ENCODE data around the gene SEMA3E. TPM values are rescaled to one million over a fixed set of nuclear protein-coding genes. Genes with fewer than 3 reads are reported as not detected.

Gene SEMA3E
- total and polyA plus RNA-seq, 8 donors, result 0.23 to 2.0 (median 0.97) TPM

DNA sequence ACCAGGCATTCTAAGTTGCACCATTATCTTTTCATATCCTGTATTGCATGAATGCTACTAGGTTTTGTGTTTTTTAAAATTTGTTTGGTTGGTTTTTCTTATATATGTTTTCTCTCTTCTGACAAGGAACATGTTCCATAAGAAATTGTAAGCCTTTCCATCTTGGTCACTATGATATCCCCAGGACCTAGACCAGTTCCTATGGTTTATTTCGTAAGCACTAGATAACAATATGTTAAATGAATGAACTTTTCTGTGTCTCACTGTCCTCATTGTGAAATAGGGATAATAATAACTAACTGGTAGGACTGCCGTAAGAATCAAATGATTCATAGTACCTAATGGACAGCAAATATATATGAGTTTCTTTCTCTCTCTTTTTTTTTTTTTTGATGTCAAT lies 146.3 kb downstream of the SEMA3E start:
- ATAC-seq, result no peak
- TF ChIP-seq, protein P1, sequence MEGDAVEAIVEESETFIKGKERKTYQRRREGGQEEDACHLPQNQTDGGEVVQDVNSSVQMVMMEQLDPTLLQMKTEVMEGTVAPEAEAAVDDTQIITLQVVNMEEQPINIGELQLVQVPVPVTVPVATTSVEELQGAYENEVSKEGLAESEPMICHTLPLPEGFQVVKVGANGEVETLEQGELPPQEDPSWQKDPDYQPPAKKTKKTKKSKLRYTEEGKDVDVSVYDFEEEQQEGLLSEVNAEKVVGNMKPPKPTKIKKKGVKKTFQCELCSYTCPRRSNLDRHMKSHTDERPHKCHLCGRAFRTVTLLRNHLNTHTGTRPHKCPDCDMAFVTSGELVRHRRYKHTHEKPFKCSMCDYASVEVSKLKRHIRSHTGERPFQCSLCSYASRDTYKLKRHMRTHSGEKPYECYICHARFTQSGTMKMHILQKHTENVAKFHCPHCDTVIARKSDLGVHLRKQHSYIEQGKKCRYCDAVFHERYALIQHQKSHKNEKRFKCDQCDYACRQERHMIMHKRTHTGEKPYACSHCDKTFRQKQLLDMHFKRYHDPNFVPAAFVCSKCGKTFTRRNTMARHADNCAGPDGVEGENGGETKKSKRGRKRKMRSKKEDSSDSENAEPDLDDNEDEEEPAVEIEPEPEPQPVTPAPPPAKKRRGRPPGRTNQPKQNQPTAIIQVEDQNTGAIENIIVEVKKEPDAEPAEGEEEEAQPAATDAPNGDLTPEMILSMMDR (IDR thresholded peaks at IDR 0.05), result no peak
- Histone ChIP-seq H3K4me3 (no peak overlapping the region), H3K4me1 (no peaks in the 10 kb centered on the region), H3K36me3 (no peaks in the 10 kb centered on the region), H3K27me3 (no peaks in the 10 kb centered on the region), H3K9me3 (no peaks in the 10 kb centered on the region), H3K27ac (no peak overlapping the region)
- 78 to 89% methylated on average over 2 of the region's 2 CpGs for WGBS, 2 donors
- no peak for FAIRE-seq
- intact Hi-C loops (cut with DNase I), result no loop called here
- no peak for DNase-seq

DNA sequence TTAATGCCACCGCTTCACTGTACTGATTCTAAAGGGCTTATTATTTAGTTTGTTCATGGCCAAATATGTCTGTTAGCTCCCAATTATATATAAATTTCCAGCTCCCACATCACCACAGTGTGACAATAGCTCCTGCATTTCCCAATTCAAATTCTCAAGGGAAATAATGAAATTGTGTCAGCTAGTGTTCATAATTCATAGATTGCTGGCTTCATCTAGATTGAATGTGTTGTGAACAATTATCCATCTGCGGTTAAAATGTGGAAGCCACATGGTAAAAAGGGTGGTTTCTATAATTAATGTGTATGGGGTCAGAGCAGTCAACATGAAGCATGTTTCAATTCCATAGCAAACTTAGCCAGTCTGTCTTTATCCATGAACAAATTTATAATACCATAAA lies 154.3 kb downstream of the SEMA3E start:
- ATAC-seq, result no peak
- Histone ChIP-seq H3K4me3 (no peak overlapping the region), H3K36me3 (no peaks in the 10 kb centered on the region), H3K9me3 (no peaks in the 10 kb centered on the region), H3K27ac (no peak overlapping the region), H3K4me1 (no peaks in the 10 kb centered on the region), H3K27me3 (no peaks in the 10 kb centered on the region)
- no peak for FAIRE-seq
- 84 to 95% methylated on average over 2 of the region's 2 CpGs for WGBS, 2 donors
- no peak for DNase-seq
- TF ChIP-seq, protein P1 (IDR thresholded peaks at IDR 0.05), result no peak
- intact Hi-C loops (cut with DNase I), result no loop called here

DNA sequence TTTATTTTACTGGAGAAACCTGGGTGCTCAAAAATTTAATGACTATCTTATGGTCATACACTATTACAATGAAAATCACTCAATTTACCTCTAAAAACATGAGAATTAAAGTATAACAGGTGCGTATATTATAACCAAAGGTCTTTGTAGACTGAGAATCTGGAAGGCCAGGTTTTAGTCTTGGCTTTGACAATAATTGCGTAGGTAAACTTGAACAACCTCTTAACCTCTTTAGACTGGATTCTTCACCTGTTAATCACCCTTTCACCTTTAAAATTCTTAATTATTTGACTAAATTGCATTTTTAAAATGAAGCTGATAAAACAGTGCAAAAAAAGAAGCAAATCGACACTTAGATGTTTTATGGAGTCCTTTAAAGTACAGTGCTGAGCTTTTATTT lies 156.1 kb downstream of the SEMA3E start:
- TF ChIP-seq, protein P1 (IDR thresholded peaks at IDR 0.05), result no peak
- no peak for ATAC-seq
- WGBS, 2 donors, result 60 to 79% methylated on average over 3 of the region's 3 CpGs
- DNase-seq, result no peak
- no peaks in the 10 kb centered on the region for H3K27me3 ChIP-seq
- H3K36me3 ChIP-seq, result no peaks in the 10 kb centered on the region
- no peak for FAIRE-seq
- no peaks in the 10 kb centered on the region for H3K4me1 ChIP-seq
- no peak overlapping the region for H3K4me3 ChIP-seq
- intact Hi-C loops (cut with DNase I), result no loop called here
- H3K9me3 ChIP-seq, result no peaks in the 10 kb centered on the region
- H3K27ac ChIP-seq, result no peak overlapping the region

DNA sequence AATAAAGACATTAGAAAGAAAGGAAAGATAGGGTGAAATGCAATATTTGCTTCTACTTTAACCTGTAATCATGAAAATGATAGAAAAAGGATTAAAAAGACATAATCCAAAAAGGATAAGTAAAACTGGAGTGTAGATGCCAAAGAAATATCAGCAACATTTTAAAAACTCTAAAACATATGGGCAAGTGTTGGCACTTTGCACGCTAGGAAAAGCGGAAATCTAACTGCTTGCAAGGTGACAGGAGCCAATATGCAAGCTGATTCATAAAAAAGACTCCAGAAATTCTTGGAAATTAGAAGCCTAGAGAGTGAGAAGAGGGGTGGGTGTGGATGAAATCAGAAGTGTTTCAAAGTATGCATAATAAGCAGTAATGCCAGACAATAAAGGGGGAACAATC lies 161.1 kb downstream of the SEMA3E start:
- intact Hi-C loops (cut with DNase I), result no loop called here
- no peak overlapping the region for H3K4me3 ChIP-seq
- 89 to 93% methylated on average over 2 of the region's 2 CpGs for WGBS, 2 donors
- ATAC-seq (no peak), FAIRE-seq (no peak), DNase-seq (no peak)
- no peaks in the 10 kb centered on the region for H3K27me3 ChIP-seq
- H3K36me3 ChIP-seq, result no peaks in the 10 kb centered on the region
- H3K27ac ChIP-seq, result no peak overlapping the region
- TF ChIP-seq, protein P1 (IDR thresholded peaks at IDR 0.05), result no peak
- no peaks in the 10 kb centered on the region for H3K4me1 ChIP-seq
- no peaks in the 10 kb centered on the region for H3K9me3 ChIP-seq

DNA sequence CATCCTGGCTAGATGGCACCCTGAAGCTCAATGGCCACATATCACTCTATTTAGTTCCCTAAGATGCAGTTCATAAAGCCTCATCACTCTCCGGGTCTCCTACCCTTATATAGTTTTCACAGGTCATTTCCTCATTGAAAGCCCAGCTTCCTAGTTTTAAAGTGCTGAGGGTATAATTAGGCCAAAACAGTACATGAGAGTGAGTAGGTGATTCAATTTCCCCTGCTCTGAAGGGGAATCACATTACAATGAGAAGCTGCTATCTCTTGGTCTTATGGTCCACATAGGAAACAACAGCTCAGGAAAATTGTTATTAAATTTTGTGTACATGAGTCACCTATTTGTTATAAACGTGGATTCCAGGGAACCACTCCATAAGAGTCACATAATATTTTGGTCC lies 162.0 kb downstream of the SEMA3E start:
- TF ChIP-seq, protein P1 (IDR thresholded peaks at IDR 0.05), result no peak
- WGBS, 2 donors, result 51 to 61% methylated on average over 2 of the region's 2 CpGs
- ATAC-seq (no peak), FAIRE-seq (no peak), DNase-seq (no peak)
- no peak overlapping the region for H3K27ac ChIP-seq
- intact Hi-C loops (cut with DNase I), result no loop called here
- H3K9me3 ChIP-seq, result no peaks in the 10 kb centered on the region
- H3K4me1 ChIP-seq, result no peaks in the 10 kb centered on the region
- H3K36me3 ChIP-seq, result no peaks in the 10 kb centered on the region
- no peak overlapping the region for H3K4me3 ChIP-seq
- no peaks in the 10 kb centered on the region for H3K27me3 ChIP-seq
